Cardiac septum (tissue), 1 donor: ENCODE results near the gene CERS4. TPM values are rescaled to one million over a fixed set of nuclear protein-coding genes. Genes with fewer than 3 reads are reported as not detected.
"Not testable (repeated sequence)": the region's sequence is repeated elsewhere in the genome, so short reads cannot be mapped to it uniquely, and the experiment has no call there.

Experiments used
- DNase-seq: peaks from one replicate; pipeline ENCODE4 v3.0.0-alpha.2; 2020; ENCODE audit warnings: low spot score
- intact Hi-C: fragments of 100-400 bp; cut with DNase I; formaldehyde crosslinking; loops from one replicate; pipeline ENCODE4 v1.14.0; 2022
- long read RNA-seq: library from polyadenylated mRNA; unstranded; transcript quantifications from one replicate; pipeline ENCODE4 v2.0.0, GENCODE V29; 2021
- total RNA-seq: library from RNA; stranded (reverse); fragmentation: NEBNext Ultra II Directional; extraction: Animal tissue kit (Norgen Biotek cat#: 25700); gene quantifications from one replicate; pipeline ENCODE4 v1.2.1, GENCODE V29; 2021
- donor health status: DM: no; HTN: no; CAD: no.

Gene CERS4
- total RNA-seq: 24.1 TPM
- long read RNA-seq, transcript CERS4-201 (12 exons, 1,797 nt): major isoform, 11 of 35 reads
- long read RNA-seq, partial matches to known transcripts: 4 of 35 reads
- long read RNA-seq, other reads (novel, unspliced or antisense): 18 of 35 reads

GRCh38 chr19:8208922-8209461 lies at the start of gene CERS4:
TSS of gene CERS4 (plus strand) at chr19:8209370. CDS start at chr19:8251077, 41,707 bp downstream.
- DNase-seq: peak; percentile 82
- intact Hi-C loops: loop anchor here (5.0 kb wide), 1 partner anchor 43 kb away; no protein-coding TSS in a partner anchor

- DNase-seq: no peak
- intact Hi-C loops: no loop called here
These were observed 48.0 kb upstream of the CERS4 start for GRCh38 chr19:8161135-8161646.

GRCh38 chr19:8163759-8164158 lies 45.4 kb upstream of the CERS4 start:
- intact Hi-C loops: no loop called here

GRCh38 chr19:8167985-8168384 lies 41.2 kb upstream of the CERS4 start:
- intact Hi-C loops: no loop called here
- no peak for DNase-seq

More at GRCh38 chr19:8163759-8164158, 45.4 kb upstream of the CERS4 start:
- DNase-seq: no peak

GRCh38 chr19:8168537-8168936 lies 40.6 kb upstream of the CERS4 start:
- no peak for DNase-seq
- intact Hi-C loops: no loop called here

- DNase-seq: no peak
- intact Hi-C loops: no loop called here
These were observed 34.5 kb upstream of the CERS4 start for GRCh38 chr19:8174706-8175105.

GRCh38 chr19:8180018-8180417 lies 29.2 kb upstream of the CERS4 start:
- DNase-seq: no peak
- intact Hi-C loops: no loop called here

- intact Hi-C loops: no loop called here
- no peak for DNase-seq
These were observed 24.9 kb upstream of the CERS4 start for GRCh38 chr19:8184274-8184673.

- intact Hi-C loops: no loop called here
- no peak for DNase-seq
These were observed 23.7 kb upstream of the CERS4 start for GRCh38 chr19:8185343-8186068.

GRCh38 chr19:8192221-8192820 lies 16.8 kb upstream of the CERS4 start:
- intact Hi-C loops: no loop called here
- DNase-seq: no peak

GRCh38 chr19:8194528-8195267 lies 14.5 kb upstream of the CERS4 start:
- DNase-seq: no peak
- intact Hi-C loops: no loop called here

GRCh38 chr19:8196271-8196927 lies 12.8 kb upstream of the CERS4 start:
- intact Hi-C loops: no loop called here
- DNase-seq: no peak

GRCh38 chr19:8203288-8204120 lies 5.7 kb upstream of the CERS4 start:
- intact Hi-C loops, DNase-seq: not testable (repeated sequence)

- DNase-seq: no peak
- intact Hi-C loops: loop anchor here (5.0 kb wide), 1 partner anchor 47 kb away; no protein-coding TSS in a partner anchor
These were observed 4.2 kb upstream of the CERS4 start for GRCh38 chr19:8204961-8205360.

GRCh38 chr19:8206147-8207087 lies 2.8 kb upstream of the CERS4 start:
- DNase-seq: no peak
- intact Hi-C loops: loop anchor here (5.0 kb wide), 1 partner anchor 46 kb away; no protein-coding TSS in a partner anchor

- intact Hi-C loops: loop anchor here (5.0 kb wide), 1 partner anchor 45 kb away; no protein-coding TSS in a partner anchor
- DNase-seq: not testable (repeated sequence)
These were observed 1.8 kb upstream of the CERS4 start for GRCh38 chr19:8207326-8207725.
